Fibroblast of the aortic adventitia (primary cell): ENCODE data around the gene HOMER2. TPM values are rescaled to one million over a fixed set of nuclear protein-coding genes. Genes with fewer than 3 reads are reported as not detected.

Experiments used
- DNase-seq: peaks from one replicate; pipeline ENCODE4 v3.0.0-alpha.2; 2010; ENCODE audit warnings: low read depth
- H3K4me3 ChIP-seq: 2 replicates; pipeline ENCODE4 v1.5.1; 2011; ENCODE audit warnings: low read depth, mild to moderate bottlenecking, control low read depth, low read length, moderate library complexity
- total RNA-seq: library from RNA; depleted of rRNA; stranded (reverse); fragments of >200 nt; gene quantifications from 2 replicates; pipeline ENCODE4 v1.2.3, GENCODE V29; 2012; ENCODE audit warnings: low replicate concordance
- TF ChIP-seq, protein P1 (sequence below): IDR thresholded peaks from 2 replicates; pipeline ENCODE4 v1.5.1; 2011; ENCODE audit warnings: mild to moderate bottlenecking, low read length, control low read depth, inconsistent platforms; ENCODE audit not compliant: insufficient read depth

Gene HOMER2
- total RNA-seq, 1 donor, result 5.4 TPM

DNA sequence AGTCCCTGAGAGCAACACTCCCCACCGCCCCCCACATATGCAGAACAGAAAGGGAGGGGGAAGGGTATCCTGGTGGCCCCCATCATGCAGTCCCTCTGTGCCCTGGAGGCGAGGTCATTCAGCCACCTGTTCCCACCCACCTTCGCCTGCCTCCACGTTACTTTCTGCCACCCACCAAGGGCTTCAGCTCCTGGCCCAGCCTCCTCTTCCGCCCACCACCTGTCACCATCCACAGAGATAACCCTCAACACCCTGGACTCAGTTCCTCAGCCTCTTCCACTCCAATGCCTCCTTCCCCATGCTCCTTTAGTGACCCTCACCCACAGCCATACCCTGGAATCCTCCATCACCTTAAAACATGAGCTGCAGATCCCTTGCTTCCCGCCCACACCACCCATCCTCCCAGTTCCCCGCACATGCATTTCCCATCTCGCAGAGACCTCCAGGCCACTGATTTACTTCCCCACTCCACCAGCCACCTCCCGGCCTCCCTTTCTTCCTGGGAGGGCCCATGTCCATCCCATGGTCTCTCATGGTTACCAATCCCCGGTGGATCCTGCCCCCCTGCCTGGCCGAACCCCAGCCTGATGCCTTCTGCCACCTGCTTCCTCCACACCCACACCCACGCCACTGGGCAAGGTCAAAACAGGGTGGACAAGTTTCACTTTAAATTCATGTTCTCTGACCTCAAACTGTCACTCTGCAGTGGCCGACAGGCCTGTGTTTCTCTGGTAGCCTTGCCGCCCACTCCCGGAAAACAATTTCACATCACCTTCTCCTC, 18.2 kb downstream of the HOMER2 start:
- TF ChIP-seq, protein P1, sequence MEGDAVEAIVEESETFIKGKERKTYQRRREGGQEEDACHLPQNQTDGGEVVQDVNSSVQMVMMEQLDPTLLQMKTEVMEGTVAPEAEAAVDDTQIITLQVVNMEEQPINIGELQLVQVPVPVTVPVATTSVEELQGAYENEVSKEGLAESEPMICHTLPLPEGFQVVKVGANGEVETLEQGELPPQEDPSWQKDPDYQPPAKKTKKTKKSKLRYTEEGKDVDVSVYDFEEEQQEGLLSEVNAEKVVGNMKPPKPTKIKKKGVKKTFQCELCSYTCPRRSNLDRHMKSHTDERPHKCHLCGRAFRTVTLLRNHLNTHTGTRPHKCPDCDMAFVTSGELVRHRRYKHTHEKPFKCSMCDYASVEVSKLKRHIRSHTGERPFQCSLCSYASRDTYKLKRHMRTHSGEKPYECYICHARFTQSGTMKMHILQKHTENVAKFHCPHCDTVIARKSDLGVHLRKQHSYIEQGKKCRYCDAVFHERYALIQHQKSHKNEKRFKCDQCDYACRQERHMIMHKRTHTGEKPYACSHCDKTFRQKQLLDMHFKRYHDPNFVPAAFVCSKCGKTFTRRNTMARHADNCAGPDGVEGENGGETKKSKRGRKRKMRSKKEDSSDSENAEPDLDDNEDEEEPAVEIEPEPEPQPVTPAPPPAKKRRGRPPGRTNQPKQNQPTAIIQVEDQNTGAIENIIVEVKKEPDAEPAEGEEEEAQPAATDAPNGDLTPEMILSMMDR, result no peak
- DNase-seq, result no peak
- no peak overlapping the region for H3K4me3 ChIP-seq

DNA sequence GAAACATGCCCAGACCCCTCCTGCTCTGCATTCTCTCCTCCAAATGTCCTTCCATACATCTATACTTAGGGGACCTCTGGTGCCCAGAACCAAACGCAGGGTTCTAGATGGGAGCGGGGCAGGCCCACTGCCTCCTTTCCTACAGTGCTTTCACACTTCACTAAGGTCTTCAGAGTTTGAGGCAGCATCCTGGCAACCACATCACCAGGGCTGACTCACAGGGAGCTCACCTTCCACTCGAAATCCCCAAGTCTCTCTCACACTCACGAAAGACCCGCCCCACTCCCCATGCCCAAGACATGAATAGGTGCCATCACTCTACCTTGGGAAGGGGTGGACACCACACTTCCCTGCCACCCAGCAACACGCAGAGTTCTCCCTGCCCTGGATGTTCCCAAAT, 18.9 kb downstream of the HOMER2 start:
- TF ChIP-seq, protein P1, result no peak
- no peak overlapping the region for H3K4me3 ChIP-seq
- DNase-seq, result no peak

DNA sequence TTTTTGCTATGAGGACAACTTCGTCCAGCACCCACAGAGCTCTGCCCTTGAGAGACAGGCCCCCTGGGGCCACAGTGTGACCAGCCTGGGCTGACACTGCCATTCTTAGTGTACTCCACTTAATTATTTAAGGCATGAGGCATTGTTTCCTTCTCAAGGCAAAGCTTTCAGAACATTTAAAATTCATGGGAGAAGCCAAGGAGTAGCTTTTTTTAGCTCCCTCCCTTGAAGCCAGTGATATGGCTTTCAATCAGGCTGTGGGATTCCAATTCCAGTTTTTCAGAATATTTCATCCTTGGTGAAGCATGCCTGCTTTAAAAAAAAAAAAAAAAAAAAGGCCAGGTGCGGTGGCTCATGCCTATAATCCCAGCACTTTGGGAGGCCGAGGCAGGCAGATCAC, 21.3 kb downstream of the HOMER2 start:
- no peak overlapping the region for H3K4me3 ChIP-seq
- TF ChIP-seq, protein P1, result no peak
- DNase-seq, result no peak

DNA sequence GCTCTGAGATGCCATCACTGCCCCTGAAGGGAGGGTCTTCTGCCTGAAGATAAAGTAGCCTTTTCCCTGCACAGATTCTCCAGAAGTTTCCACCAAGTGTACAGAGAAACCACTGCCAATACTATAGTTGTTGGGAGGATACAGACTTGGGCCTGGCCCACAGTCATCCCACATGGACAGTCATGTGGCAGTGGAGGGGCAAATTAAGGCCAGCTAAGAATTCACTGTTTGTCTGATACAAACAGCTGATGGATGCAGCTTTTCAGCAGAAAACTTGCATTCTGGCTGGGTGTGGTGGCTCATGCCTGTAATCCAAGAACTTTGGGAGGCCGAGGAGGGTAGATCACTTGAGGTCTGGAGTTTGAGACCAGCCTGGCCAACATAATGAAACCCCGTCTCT, 22.1 kb downstream of the HOMER2 start:
- H3K4me3 ChIP-seq, result no peak overlapping the region
- DNase-seq, result no peak
- TF ChIP-seq, protein P1, result no peak

DNA sequence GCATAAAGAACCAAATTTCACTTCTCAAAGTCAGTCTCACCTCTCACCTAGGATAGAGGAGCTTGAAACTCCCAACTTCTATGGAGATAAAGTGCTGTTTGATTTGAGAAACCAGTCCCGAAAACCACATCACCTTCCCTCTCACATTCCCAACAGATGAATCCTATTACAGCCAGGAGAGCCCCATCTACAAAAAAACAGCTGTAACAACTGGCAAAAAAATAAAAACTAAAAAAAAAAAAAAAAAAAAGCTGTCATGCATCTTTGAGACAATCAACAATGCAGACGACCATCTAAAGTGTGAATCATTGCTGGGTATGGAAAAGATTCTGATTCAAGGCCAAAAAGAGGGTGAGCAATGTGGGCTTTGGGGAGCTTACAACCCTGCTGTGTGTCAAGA, 23.8 kb downstream of the HOMER2 start:
- DNase-seq, result no peak
- H3K4me3 ChIP-seq, result no peak overlapping the region
- TF ChIP-seq, protein P1, result no peak

DNA sequence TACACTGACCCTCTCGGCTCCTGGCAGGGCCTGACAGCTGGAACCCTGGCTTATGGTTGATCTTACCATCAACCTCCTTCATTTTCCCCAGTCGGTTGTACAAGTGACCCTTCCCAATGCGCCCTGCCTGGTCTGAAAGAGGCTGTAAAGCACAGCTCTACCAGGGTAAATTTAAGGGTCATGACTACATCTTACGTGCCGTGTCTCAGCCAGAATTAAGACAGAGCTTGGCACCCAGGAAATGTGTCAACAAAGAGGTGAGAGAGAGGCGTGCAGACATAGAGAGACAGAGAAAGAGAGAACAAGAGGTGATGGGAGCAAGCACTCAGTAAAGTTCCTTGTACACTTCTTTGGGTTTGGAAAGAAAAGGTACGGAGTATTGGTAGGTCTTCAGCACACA, 28.8 kb downstream of the HOMER2 start:
- TF ChIP-seq, protein P1, result no peak
- no peak for DNase-seq
- no peak overlapping the region for H3K4me3 ChIP-seq

DNA sequence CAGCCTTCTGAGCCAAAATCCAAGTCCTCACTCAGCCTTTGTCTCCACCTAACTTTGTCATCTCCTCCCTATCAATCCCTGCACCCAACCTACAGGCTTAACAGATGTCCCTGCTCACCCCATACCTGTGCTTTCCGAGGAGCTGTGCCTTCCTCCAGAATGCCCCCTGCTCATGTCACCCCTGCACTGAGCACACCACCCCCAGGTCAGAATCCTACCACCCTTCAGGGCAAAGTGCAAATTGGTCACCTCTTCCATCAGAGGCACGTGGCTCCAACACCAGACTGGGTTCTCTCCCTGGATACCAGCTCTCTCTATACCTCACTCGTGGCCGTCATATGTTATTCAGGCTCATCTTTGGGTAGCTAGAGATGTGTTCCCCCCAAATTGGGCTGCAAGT, 29.8 kb downstream of the HOMER2 start:
- no peak for DNase-seq
- H3K4me3 ChIP-seq, result no peak overlapping the region
- TF ChIP-seq, protein P1, result no peak
